ENCODE measurements around the gene KCTD11.

The KCTD11 gene

GRCh38 chr17:7384489-7385081 lies 32.6 kb downstream of the KCTD11 start:
- no peaks in the 10 kb centered on the region for H3K79me2 ChIP-seq (ENCODE audit: low read length)
- no peak overlapping the region for H3K27ac ChIP-seq (ENCODE audit: low read length)
- H3K4me1 ChIP-seq (ENCODE audit: low read length): peaks cover 9% of the 10 kb centered on the region; the same call in 1 of the 2 replicates
- H4K20me1 ChIP-seq (ENCODE audit: insufficient read depth, low read length): no peaks in the 10 kb centered on the region
- no peaks in the 10 kb centered on the region for H3K9me3 ChIP-seq (ENCODE audit: insufficient read depth, low read length)
- H3K4me3 ChIP-seq (ENCODE audit: low read length): peak overlapping the region; percentile 84
- peak overlapping the region; percentile 86; the same call in 1 of the 2 replicates for H2AFZ ChIP-seq (ENCODE audit: low read depth, low read length)
- no peaks in the 10 kb centered on the region for H3K36me3 ChIP-seq (replicated peaks; ENCODE audit: low read depth, low read length)
- no peaks in the 10 kb centered on the region for H3K27me3 ChIP-seq (ENCODE audit: low read depth, low read length)
- H3K4me2 ChIP-seq (ENCODE audit: low read length): peak overlapping the region; percentile 77
- TF ChIP-seq EZH2phosphoT487 (IDR thresholded peaks at IDR 0.05; ENCODE audit: low read depth): no peak
- TF ChIP-seq CTCF (IDR thresholded peaks at IDR 0.05; ENCODE audit: low read depth, low read length): no peak
- peak overlapping the region; percentile 67 for H3K9ac ChIP-seq (ENCODE audit: low read length)

- Histone ChIP-seq H3K27me3 (ENCODE audit: low read depth, low read length) (no peaks in the 10 kb centered on the region), H3K4me1 (ENCODE audit: low read length) (peaks cover 7% of the 10 kb centered on the region; the same call in 1 of the 2 replicates), H3K9me3 (ENCODE audit: insufficient read depth, low read length) (no peaks in the 10 kb centered on the region), H4K20me1 (ENCODE audit: insufficient read depth, low read length) (no peaks in the 10 kb centered on the region), H3K4me2 (ENCODE audit: low read length) (no peak overlapping the region), H3K9ac (ENCODE audit: low read length) (no peak overlapping the region), H3K36me3 (replicated peaks; ENCODE audit: low read depth, low read length) (no peaks in the 10 kb centered on the region), H3K79me2 (ENCODE audit: low read length) (no peaks in the 10 kb centered on the region), H2AFZ (ENCODE audit: low read depth, low read length) (no peak overlapping the region), H3K4me3 (ENCODE audit: low read length) (no peak overlapping the region), H3K27ac (ENCODE audit: low read length) (no peak overlapping the region)
- TF ChIP-seq CTCF (IDR thresholded peaks at IDR 0.05; ENCODE audit: low read depth, low read length) (no peak), EZH2phosphoT487 (IDR thresholded peaks at IDR 0.05; ENCODE audit: low read depth) (no peak)
Measured at GRCh38 chr17:7388856-7389255, 36.9 kb downstream of the KCTD11 start.

- Histone ChIP-seq H3K4me1 (ENCODE audit: low read length) (peaks cover 7% of the 10 kb centered on the region; the same call in 1 of the 2 replicates), H3K36me3 (replicated peaks; ENCODE audit: low read depth, low read length) (no peaks in the 10 kb centered on the region), H3K9ac (ENCODE audit: low read length) (no peak overlapping the region), H3K4me3 (ENCODE audit: low read length) (no peak overlapping the region), H3K4me2 (ENCODE audit: low read length) (no peak overlapping the region), H4K20me1 (ENCODE audit: insufficient read depth, low read length) (no peaks in the 10 kb centered on the region), H2AFZ (ENCODE audit: low read depth, low read length) (no peak overlapping the region), H3K27ac (ENCODE audit: low read length) (no peak overlapping the region), H3K9me3 (ENCODE audit: insufficient read depth, low read length) (no peaks in the 10 kb centered on the region), H3K79me2 (ENCODE audit: low read length) (no peaks in the 10 kb centered on the region), H3K27me3 (ENCODE audit: low read depth, low read length) (no peaks in the 10 kb centered on the region)
- no peak for TF ChIP-seq EZH2phosphoT487 (IDR thresholded peaks at IDR 0.05; ENCODE audit: low read depth)
- TF ChIP-seq CTCF (IDR thresholded peaks at IDR 0.05; ENCODE audit: low read depth, low read length): no peak
Measured at GRCh38 chr17:7389924-7390910, 38.3 kb downstream of the KCTD11 start.

GRCh38 chr17:7391307-7391706 lies 39.3 kb downstream of the KCTD11 start:
- Histone ChIP-seq H3K9ac (ENCODE audit: low read length) (no peak overlapping the region), H4K20me1 (ENCODE audit: insufficient read depth, low read length) (no peaks in the 10 kb centered on the region), H3K9me3 (ENCODE audit: insufficient read depth, low read length) (no peaks in the 10 kb centered on the region), H3K27ac (ENCODE audit: low read length) (no peak overlapping the region), H3K36me3 (replicated peaks; ENCODE audit: low read depth, low read length) (no peaks in the 10 kb centered on the region), H3K79me2 (ENCODE audit: low read length) (no peaks in the 10 kb centered on the region), H3K4me1 (ENCODE audit: low read length) (peaks cover 7% of the 10 kb centered on the region; the same call in 1 of the 2 replicates), H2AFZ (ENCODE audit: low read depth, low read length) (no peak overlapping the region), H3K27me3 (ENCODE audit: low read depth, low read length) (no peaks in the 10 kb centered on the region), H3K4me3 (ENCODE audit: low read length) (no peak overlapping the region), H3K4me2 (ENCODE audit: low read length) (no peak overlapping the region)
- TF ChIP-seq CTCF (IDR thresholded peaks at IDR 0.05; ENCODE audit: low read depth, low read length) (no peak), EZH2phosphoT487 (IDR thresholded peaks at IDR 0.05; ENCODE audit: low read depth) (no peak)
